Thoracic aorta (tissue), 2 donors: ENCODE results near the gene IL4I1. TPM values are rescaled to one million over a fixed set of nuclear protein-coding genes. Genes with fewer than 3 reads are reported as not detected.

ENCODE experiments used
- ATAC-seq: fragments of 150-250 bp; one replicate; pipeline ENCODE4 v1.8.0; 2017; ENCODE audit warnings: low read depth; ENCODE audit not compliant: insufficient number of reproducible peaks, low FRiP score
- DNase-seq: peaks from one replicate; pipeline ENCODE4 v3.0.0-alpha.2; 2020; ENCODE audit warnings: low spot score
- H3K27ac ChIP-seq, 2 donors: fragments of 200-600 bp; sonication (generic); 1 replicate in 1 of 2; 2 replicates in 1 of 2; pipeline ENCODE4 v1.5.1; 2016; ENCODE audit warnings: mild to moderate bottlenecking in 2 of 2, moderate library complexity in 2 of 2
- H3K27me3 ChIP-seq: fragments of 200-600 bp; sonication (generic); replicated peaks from 2 replicates; pipeline ENCODE4 v1.6.0; 2016; ENCODE audit warnings: mild to moderate bottlenecking; ENCODE audit not compliant: insufficient read depth
- H3K36me3 ChIP-seq: fragments of 200-600 bp; sonication (generic); one replicate; pipeline ENCODE4 v1.5.1; 2016
- H3K4me1 ChIP-seq, 2 donors: fragments of 200-600 bp; sonication (generic); 1 replicate in 1 of 2; 2 replicates in 1 of 2; pipeline versions ENCODE4 v1.5.1 to v1.6.0; 2016; ENCODE audit warnings: low read depth in 2 of 2, mild to moderate bottlenecking in 1 of 2; ENCODE audit not compliant: control insufficient read depth in 1 of 2
- H3K4me3 ChIP-seq: fragments of 200-600 bp; sonication (generic); 2 replicates; pipeline ENCODE4 v1.5.1; 2016; ENCODE audit warnings: mild to moderate bottlenecking
- H3K9me3 ChIP-seq: fragments of 200-600 bp; sonication (generic); 2 replicates; pipeline ENCODE4 v1.5.1; 2016
- CTCF ChIP-seq: fragments of 200-600 bp; sonication (generic); IDR thresholded peaks from one replicate; pipeline ENCODE4 v1.5.1; 2019; ENCODE audit warnings: antibody characterized with exemption
- total RNA-seq, 2 donors: library from RNA; depleted of rRNA; stranded (reverse); fragments of >200 nt; gene quantifications; one replicate each; pipeline versions ENCODE4 v1.1.0 to v1.2.3, GENCODE V29; 2016

The IL4I1 gene
- total RNA-seq, 2 donors from 2014 or later: 1.5 to 2.2 TPM

- Histone ChIP-seq H3K4me1 (peaks cover 6 to 30% of the 10 kb centered on the region in 2 donors), H3K27me3 (no peaks in the 10 kb centered on the region), H3K36me3 (peaks cover 21% of the 10 kb centered on the region), H3K27ac (no peak overlapping the region), H3K9me3 (no peaks in the 10 kb centered on the region), H3K4me3 (no peak overlapping the region)
- no peak for TF ChIP-seq CTCF
- DNase-seq (no peak), ATAC-seq (no peak)
Measured at GRCh38 chr19:49910179-49910578, 13.5 kb upstream of the IL4I1 start.

- TF ChIP-seq CTCF: no peak
- Histone ChIP-seq H3K27ac (no peak overlapping the region), H3K4me1 (peaks cover 6 to 30% of the 10 kb centered on the region in 2 donors), H3K27me3 (no peaks in the 10 kb centered on the region), H3K9me3 (no peaks in the 10 kb centered on the region), H3K4me3 (no peak overlapping the region), H3K36me3 (peaks cover 21% of the 10 kb centered on the region)
- DNase-seq (no peak), ATAC-seq (no peak)
Measured at GRCh38 chr19:49908480-49909420, 12.1 kb upstream of the IL4I1 start.

DNA sequence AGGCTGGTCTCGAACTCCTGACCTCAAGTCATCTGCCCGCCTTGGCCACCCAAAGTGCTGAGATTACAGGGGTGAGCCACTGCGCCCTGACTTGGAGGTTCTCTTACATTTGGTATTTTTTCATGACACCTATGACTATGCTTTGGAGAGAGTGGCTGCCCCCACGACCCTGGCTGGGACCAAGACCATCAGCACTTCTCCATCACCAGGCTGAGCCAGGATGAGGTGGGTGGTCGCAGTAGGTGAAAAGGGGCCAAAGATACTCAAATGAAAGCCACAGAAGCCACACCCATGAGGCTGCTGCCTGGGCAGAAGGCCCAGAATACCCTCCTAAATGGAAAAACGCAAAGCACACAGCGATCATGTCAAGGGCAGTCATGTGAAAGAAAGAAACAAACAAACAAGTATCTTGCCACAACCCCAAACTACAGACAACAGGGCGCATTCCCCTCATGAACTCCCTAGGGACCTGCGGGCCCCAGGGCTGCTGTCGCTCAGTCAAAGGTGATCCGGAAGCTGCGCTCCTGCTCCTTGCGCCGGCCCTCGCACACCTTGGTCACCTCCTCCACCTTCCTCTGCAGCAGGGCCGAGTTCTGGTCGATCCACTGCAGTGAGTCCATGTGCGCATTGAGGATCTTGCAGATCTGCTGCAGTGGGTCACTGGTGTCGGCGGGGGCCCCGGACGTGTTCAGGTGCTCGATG lies 11.2 kb upstream of the IL4I1 start:
- no peak for TF ChIP-seq CTCF
- H3K4me3 ChIP-seq: no peak overlapping the region
- H3K27ac ChIP-seq: no peak overlapping the region
- H3K36me3 ChIP-seq: peaks cover 21% of the 10 kb centered on the region
- peaks cover 6 to 23% of the 10 kb centered on the region in 2 donors for H3K4me1 ChIP-seq
- DNase-seq: no peak
- no peaks in the 10 kb centered on the region for H3K27me3 ChIP-seq
- no peak for ATAC-seq
- no peaks in the 10 kb centered on the region for H3K9me3 ChIP-seq

GRCh38 chr19:49906879-49907564 lies 10.3 kb upstream of the IL4I1 start:
- no peak for TF ChIP-seq CTCF
- Histone ChIP-seq H3K4me3 (no peak overlapping the region), H3K4me1 (peaks cover 6 to 15% of the 10 kb centered on the region in 2 donors), H3K27me3 (no peaks in the 10 kb centered on the region), H3K9me3 (no peaks in the 10 kb centered on the region), H3K27ac (no peak overlapping the region), H3K36me3 (peaks cover 21% of the 10 kb centered on the region)
- no peak for ATAC-seq
- no peak for DNase-seq

GRCh38 chr19:49904136-49904535 lies 7.4 kb upstream of the IL4I1 start:
- DNase-seq (no peak), ATAC-seq (no peak)
- no peak for TF ChIP-seq CTCF
- H3K27ac ChIP-seq: no peak overlapping the region
- H3K36me3 ChIP-seq: peaks cover 21% of the 10 kb centered on the region
- H3K9me3 ChIP-seq: no peaks in the 10 kb centered on the region
- no peak overlapping the region for H3K4me3 ChIP-seq
- no peaks in the 10 kb centered on the region for H3K27me3 ChIP-seq
- H3K4me1 ChIP-seq: no peaks in the 10 kb centered on the region
